ENCODE data around the gene FHL1.

GRCh38 chrX:136210806-136211205 is 63.5 kb downstream of the FHL1 start:
- no peak for TF ChIP-seq POLR2AphosphoS5 (IDR thresholded peaks at IDR 0.05; ENCODE audit: borderline replicate concordance, low read depth, low read length)
- no peak for TF ChIP-seq EZH2 (IDR thresholded peaks at IDR 0.05)
- TF ChIP-seq FOXP2 (optimal IDR thresholded peaks at IDR 0.05; ENCODE audit: control extremely low read depth, extremely low read length, insufficient read depth): no peak
